ENCODE data around the gene USP6NL. TPM values are rescaled to one million over a fixed set of nuclear protein-coding genes. Genes with fewer than 3 reads are reported as not detected.

The USP6NL gene
- total RNA-seq, 1 donor from 2014 or later, result 17.9 TPM

- DNase-seq, result no peak
These were observed 21.7 kb downstream of the USP6NL start for GRCh38 chr10:11589738-11590137.

- DNase-seq, result no peak
These were observed 22.4 kb downstream of the USP6NL start for GRCh38 chr10:11588873-11589574.

- peak; percentile 13 for DNase-seq
These were observed 23.7 kb downstream of the USP6NL start for GRCh38 chr10:11587722-11588259.

GRCh38 chr10:11586170-11586569, 25.3 kb downstream of the USP6NL start:
- peak; percentile 36 for DNase-seq

GRCh38 chr10:11581213-11581612, 30.2 kb downstream of the USP6NL start:
- DNase-seq, result no peak

GRCh38 chr10:11579885-11580284, 31.6 kb downstream of the USP6NL start:
- DNase-seq, result no peak

GRCh38 chr10:11578802-11579255, 32.6 kb downstream of the USP6NL start:
- no peak for DNase-seq

- no peak for DNase-seq
These were observed 35.2 kb downstream of the USP6NL start for GRCh38 chr10:11576092-11576809.

- peak; percentile 72 for DNase-seq
These were observed 38.0 kb downstream of the USP6NL start for GRCh38 chr10:11573497-11573896.

- DNase-seq, result no peak
These were observed 40.7 kb downstream of the USP6NL start for GRCh38 chr10:11570751-11571150.

- no peak for DNase-seq
These were observed 42.0 kb downstream of the USP6NL start for GRCh38 chr10:11569471-11569870.

GRCh38 chr10:11568578-11568977, 42.9 kb downstream of the USP6NL start:
- DNase-seq, result no peak

GRCh38 chr10:11564741-11565140, 46.7 kb downstream of the USP6NL start:
- DNase-seq, result no peak

GRCh38 chr10:11563936-11564335, 47.5 kb downstream of the USP6NL start:
- peak; percentile 58 for DNase-seq

- DNase-seq, result no peak
These were observed 48.6 kb downstream of the USP6NL start for GRCh38 chr10:11562888-11563287.

GRCh38 chr10:11560076-11560709, 51.3 kb downstream of the USP6NL start:
- DNase-seq, result no peak

GRCh38 chr10:11557967-11558366, 53.5 kb downstream of the USP6NL start:
- DNase-seq, result no peak

GRCh38 chr10:11557513-11557912, 53.9 kb downstream of the USP6NL start:
- DNase-seq, result no peak

GRCh38 chr10:11555556-11555955, 55.9 kb downstream of the USP6NL start:
- no peak for DNase-seq

GRCh38 chr10:11553773-11554381, 57.6 kb downstream of the USP6NL start:
- DNase-seq, result no peak

GRCh38 chr10:11551916-11552602, 59.4 kb downstream of the USP6NL start:
- DNase-seq, result peak; percentile 89

- DNase-seq, result no peak
These were observed 60.3 kb downstream of the USP6NL start for GRCh38 chr10:11551104-11551503.

All from dermis blood vessel endothelial cell (primary cell).